HG03575 (cell line): ENCODE data around the gene PAQR9.

Experiments
- ATAC-seq: cut with Tn5 transposase; IDR thresholded peaks from one replicate; pipeline ENCODE4 v1.9.1; 2021; ENCODE audit not compliant: unreplicated experiment, insufficient number of reproducible peaks, low FRiP score; ENCODE audit errors: extremely low read depth

Gene PAQR9

DNA sequence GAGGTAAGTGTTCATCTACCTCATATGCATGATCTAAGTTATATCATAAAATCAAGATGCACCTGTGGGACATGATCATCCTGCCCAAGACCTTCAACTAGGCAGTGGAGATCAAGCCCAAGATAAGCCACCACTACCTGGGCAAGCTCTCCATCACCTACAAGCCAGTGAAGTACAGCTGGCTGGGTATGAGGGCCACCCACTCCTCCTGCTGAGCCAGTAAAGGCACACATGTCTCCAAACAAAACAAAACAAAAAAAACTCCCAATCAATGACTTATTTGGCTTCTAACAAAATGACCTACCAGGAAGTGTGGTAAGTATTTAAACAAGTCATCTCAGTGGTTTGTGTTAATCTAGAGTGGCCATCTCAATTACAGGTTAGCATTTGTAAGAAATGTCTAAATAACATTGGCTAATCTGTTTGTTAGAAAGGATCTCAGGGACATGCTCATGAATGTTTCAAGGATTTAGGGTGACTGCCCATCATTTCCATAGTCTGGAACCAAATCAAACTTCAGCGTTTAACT is 3.1 kb downstream of the PAQR9 start:
- ATAC-seq = no peak

DNA sequence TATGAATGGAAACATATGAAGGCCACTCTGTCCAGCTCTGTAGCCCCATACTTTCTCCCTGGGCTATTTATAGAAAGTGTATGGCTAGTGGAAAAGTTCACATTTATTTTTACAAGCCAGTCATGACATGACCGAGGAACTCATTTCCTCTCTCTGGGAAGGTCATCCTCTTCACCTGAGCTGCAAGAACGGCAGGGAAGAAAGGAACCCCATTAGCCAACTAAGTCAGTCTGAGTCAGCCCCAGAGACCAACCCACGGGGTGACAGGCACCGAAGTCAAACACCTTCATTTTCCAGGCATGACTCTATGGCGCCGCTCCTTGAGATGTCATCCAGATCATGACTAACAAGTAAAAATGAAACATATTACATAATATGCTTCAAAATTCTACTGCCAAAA is 4.8 kb downstream of the PAQR9 start:
- no peak for ATAC-seq

DNA sequence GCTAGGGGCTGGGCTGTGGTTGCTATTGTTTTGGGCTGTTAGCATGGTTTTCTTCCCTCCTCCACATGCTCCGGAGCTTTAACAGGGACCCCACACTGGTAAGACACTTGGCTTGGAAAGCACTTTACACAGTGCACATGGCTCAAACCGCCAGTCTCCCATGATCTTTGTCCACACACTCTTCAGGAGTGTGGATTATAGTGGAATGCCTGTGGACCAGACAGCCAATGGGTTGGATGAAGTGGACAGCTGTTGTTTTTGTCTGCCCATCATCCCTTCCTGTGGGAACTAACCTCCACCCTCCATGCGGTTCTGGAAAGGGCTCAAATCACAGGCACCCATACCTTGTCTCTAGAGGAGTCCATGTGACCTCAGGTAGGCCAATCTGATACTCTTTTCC is 10.0 kb downstream of the PAQR9 start:
- ATAC-seq = no peak

DNA sequence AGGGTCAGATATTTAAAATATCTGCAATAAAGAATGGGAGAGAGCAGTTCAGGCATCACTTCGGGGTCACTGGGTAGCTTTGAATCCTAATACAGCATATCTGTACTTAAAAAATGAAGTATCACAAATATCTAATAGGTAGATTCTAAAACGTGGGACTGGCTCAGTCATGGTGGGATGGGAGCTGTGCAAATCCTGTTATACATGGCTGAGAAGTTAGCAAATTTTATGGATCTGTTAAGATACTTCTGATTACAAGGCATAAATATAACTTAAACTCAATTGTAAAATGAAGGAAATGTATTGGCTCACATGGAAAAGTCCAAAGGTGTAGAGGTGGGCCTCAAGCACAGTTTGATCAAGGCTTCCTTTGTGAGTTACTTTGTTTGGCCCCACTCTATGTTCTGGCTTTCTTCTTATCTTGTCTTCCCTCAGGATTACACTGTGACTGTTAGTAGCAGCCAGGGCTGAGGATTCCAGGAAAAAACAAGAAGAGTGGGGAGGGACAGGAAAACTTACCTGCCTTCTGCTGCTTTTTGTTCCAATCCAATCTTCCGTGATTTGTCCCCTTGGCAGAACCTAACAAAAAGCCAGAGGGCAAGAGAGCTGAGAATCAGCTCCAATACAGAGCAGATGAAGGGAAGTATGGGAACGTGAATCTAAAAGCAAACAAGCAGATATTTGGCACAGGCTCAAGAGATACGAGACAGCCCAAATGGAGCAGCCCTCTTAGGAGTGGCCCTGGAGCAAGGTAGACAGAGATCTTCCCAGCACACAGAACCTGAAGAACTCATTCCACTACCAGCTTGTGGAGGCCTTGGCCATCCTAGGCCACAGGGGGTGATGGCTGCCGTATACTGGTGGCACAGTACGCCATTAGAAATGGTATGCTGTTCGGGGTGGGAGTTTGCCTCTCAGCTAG is 10.9 kb downstream of the PAQR9 start:
- ATAC-seq = no peak

DNA sequence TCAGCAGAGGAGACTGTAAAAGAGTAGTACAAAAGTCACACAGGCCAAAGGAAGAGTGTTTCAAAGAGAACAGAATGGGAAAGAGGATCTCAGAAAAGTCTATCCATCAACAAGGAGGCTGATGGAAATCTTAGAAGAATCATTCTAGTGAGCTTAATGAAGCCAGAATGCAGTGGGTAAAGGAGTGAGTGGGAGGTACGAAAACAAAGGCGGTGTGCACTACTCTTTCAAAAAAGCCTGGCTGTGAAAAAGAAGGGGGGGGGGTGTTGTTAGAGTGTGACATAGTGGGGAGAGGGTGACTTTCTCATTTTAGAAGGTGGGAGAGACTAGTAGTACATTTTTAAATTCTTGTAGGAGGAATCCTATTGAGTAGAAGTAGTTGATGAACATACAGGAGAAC is 11.7 kb downstream of the PAQR9 start:
- ATAC-seq = no peak

DNA sequence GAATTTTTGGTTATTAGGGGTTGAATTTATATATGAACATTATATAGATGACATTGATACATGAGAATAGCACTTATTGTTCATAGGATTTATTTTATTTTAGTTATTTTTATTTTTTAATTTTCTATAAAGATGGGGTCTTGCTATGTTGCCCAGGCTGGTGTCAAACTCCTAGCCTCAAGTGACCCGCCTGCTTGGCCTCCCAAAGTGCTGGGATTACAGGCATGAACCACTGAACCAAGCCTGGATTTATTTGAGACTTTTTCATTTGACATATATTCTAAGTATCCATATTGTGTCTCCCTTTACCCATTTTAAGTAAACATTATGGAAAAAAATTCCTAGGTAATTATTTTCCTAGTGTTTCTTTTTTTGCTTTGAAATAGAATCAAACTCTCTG is 12.5 kb downstream of the PAQR9 start:
- ATAC-seq = no peak

DNA sequence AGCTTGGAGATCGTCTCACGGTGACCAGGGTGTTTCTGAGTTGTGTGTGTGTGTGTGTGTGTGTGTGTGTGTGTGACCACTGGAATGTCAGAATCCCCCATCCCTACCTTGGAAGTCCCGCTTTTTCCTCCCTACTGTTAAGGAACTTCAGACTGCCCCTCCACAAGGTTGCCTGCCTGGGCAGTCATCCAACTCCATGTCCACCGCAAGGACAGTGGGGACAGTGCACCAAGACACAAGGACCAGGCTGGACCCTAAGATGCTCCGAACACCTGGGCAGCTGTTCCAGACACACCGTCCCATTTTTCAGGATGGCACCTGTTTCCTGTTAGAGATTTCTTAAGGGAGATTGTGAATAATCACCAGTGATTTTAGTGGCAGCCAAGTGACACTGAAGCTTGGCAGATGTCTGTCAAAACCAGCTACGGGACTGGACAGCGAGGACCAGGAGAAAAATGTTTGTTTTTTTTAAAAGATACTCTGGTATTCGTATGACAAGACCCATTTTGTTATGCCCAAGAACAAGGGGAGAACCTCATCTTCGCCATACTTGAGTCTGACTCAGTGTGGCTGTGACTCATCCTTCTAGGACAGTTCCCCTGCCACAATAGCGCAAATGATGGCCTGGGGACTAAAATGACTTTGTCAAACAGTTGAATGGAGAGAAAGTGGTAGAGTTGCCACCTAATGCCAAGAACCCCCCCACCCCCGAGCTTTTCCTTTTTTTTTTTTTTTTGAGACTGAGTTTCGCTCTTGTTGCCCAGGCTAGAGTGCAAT is 15.5 kb downstream of the PAQR9 start:
- no peak for ATAC-seq

DNA sequence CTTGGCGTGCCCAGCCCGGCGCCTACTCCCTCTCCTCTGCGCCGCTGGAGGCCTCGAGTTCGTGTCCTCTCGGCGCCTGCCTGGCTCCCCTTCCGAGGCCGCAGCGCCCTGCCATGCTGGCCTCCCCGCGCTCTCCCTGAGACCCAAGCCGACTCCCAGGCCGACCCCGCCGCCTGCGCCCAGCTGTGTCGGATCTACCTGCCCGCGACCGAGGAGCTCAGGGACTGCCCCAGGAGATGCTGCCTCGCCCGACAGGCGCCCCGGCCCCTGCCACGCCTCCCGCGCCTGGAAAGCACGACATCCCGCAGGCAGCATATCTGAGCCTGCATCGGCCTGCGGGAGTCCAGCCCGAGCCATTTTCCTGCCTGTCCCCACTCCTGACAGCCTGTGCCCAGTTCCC is 16.1 kb downstream of the PAQR9 start:
- no peak for ATAC-seq

DNA sequence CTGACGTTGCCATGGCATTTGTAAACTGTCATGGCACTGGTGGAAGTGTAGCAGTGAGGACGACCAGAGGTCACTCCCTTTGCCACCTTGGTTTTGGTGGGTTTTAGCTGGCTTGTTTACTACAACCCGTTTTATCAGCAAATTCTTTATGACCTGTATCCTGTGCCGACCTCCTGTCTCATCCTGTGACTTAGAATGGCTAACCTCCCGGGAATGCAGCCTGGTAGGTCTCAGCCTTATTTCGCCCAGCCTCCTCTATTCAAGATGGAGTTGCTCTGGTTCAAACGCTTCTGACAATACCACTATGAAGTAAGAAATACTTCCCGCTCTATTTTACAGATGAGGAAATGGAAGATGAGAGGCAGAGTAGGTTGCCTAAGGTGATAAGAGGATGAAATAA is 16.6 kb downstream of the PAQR9 start:
- no peak for ATAC-seq

DNA sequence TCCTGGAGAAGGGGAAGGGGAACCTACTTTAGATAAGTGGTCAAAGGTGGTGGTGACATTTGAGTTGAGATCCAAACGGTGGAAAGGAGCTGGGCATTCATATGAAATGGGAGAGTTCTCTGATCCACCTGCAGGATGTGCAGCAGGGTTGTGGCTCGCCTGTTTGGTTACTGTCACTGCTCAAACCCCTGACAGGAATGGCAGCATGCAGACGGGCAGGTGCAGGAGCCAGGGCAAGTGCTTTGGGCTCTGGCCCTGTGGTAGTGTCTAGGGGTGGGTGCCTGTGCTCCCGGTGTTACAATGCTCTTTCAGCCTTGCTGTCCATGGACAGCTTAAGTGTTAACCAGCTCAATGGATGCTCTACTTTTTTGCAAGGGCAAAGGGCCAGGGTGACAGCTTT is 18.5 kb downstream of the PAQR9 start:
- ATAC-seq = no peak

DNA sequence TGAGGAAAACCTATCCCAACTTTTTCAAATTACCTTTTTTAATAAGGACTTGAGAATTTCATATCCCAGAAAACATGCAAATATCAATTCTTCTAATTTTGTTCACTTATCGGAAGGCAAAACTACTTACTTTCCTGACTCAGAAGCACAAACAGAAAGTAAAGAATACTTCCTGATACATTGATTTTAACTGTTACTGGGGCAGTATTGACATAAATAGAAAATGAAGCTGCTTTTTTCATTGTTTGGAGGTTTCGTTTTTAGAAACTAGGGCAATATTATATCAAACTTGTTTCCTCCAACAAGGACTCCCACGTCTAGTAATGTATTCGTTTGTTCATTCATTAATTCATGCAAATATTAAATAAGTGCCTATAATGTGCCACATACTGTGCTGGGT is 19.1 kb downstream of the PAQR9 start:
- ATAC-seq = no peak

DNA sequence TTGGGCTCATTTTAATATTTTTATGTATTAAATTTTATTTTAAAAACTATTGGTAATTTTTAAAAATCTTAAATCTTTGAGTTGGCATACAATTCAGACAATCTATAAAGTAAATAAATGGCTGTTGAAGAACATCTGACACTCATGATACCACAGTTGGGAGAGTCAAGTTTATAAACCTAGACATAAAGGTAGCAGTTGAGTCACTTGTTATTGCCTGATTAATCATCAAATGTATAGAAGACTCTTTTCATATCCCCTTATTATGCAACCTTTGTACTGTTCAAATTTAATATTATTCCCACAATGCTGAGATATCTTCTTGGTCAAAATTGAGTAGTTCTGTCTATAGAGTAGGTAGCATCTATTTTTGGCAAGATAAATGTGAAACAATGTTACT is 19.6 kb downstream of the PAQR9 start:
- no peak for ATAC-seq

DNA sequence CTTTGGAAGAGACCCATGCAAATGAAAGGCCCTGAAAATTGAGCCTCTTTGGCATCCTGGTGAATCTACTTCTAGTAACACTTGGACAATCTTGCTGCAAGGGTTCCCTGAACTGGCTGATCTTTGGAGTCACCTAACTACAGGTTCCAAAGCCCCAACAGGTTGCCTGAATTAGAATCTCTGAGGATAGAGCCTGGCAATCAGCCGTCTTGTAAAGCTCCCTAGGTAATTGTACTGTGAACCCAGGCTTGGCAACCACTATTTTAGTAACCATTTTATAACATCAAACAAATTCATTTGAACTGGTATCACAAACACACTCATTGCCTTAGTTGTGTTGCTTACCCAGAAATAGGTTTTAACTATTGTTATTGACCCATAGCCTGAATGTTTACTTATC is 20.1 kb downstream of the PAQR9 start:
- no peak for ATAC-seq

DNA sequence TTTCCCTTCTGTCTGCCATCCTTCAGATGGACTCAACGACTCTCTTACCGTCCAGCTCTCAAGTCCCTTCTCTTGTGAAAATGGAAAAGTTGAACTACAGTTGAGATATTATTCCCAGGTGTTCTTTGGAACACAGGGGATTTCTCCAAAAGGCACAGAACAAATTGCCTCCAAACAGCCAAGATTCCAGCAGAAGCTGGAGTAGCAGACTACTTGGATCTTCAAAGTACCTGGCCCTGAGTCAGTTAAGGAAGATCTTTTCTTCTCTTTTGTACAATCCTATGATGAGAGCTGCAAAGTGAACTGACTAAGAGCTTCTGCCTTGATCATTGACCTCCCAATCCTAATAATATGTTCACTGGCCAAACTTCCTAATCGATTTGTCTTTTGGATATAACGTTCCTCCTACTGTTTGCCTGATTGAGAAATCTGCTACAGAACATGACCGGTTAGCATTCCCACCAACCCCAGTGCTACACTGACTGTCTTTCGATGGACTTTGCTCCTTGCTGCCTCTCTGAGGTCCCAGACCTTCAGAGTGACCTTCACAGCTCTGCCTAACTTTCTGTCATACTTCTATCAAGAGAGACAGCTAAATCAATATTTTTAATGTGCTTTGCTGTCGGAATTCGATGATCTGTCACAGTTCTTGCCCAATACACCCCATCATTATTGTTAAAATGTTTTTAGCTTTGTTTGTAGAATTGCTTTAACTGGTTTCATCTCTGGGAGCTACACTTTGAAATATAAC is 21.9 kb downstream of the PAQR9 start:
- no peak for ATAC-seq

DNA sequence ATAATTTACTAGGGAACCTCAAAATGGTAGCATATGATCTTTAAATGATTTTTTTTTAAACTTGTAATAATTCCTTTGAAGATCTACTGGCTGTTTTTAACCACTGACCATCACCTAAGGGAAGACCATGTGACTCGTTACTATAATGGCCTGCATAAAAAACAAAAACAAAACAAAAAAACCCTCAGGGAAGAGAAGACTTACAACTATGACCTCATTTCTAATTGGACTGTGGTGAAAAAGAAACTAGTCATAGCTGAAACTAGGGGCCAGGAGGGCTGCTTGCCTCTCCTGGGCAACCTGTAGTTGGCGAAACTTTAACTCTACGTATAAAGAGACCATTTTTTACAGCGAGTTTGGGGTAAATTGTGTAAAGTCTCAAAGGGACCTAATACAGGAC is 23.0 kb downstream of the PAQR9 start:
- no peak for ATAC-seq

DNA sequence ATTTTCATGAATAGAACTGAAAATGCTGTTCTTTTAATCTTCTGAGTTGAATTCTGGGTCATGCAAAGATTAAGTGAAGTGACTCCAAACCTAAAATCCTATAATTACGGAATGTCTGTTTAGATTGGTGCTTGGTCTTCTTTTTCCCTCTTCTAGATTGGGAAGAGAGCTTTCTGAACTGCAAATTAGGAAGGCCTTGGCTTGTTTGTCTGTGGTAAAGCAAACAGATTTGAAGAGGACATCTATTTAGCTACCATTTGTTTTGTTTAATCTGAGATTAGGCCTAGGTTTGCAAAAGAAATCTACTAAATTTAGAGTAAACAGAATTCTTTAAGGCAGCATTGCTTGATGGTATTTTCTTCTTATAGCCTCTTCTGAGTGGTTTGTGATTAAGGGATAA is 23.5 kb downstream of the PAQR9 start:
- no peak for ATAC-seq

DNA sequence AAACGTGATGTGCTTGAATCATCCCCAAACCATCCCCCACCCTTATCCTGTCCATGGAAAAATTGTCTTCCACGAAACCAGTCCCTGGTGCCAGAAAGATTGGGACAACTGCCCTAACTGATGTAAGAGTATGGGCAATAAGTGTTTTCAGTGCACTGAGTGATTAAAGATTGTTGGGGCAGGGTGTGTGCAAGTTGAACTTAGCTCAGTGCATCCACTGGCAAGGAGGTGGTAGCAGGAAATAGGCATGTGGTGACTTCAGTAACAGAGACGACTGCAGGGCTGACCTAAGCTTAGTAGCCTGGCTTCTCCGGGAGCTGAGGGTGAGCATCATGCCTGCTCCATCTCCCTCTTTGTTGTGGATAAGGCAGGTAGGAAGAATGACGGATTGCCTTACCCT is 27.5 kb downstream of the PAQR9 start:
- no peak for ATAC-seq

DNA sequence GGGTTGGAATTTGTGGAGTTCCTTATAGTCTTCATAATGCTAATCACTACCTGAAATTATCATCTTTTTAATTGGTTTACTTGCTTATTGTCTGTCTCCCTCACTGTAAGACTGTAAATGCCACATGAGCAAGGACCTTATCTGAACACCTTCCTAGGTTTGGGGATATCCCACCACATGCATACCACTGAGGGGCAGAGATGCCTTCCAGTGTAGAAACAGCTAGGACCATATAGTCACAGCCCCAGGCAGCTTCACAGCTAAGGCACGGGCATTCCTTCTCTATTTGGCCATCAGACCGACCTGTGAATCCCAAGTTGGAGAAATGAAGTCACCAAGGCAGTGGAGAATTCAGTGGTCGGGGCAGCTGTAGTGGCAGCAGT is 28.6 kb downstream of the PAQR9 start:
- ATAC-seq = no peak

DNA sequence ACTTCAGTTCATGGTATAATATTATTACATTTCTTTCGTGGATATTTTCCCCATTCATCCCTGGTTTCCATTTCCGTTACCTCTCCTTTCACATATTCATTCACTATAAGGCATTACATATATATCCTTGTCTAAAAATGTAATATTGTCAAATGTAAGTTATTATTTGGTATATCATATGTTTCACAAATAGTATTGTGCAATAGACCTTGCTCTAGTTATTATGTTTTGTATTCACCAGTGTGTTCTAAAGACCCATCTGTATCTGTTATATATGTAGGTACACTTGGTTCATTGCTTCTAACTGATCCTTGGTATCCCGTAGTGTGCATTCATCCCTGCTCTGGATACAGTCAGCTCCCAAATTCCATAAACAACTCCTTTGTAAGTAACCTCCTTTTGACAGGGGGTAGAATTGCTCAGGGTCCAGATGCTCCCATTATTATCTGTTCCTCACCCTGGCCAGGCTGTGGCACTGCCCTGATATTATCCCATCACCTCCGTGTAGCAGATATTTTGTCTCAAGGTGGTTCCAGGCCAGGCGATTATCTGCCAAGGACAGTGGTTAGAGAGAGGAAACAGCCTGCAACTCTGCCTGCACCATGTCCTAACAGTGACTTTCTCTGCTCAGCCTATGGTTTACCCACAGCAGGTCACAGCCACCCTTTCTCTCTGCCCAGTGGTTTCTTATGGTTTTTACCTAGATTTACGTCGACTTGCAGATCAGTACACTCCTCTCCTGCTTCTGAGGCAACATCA is 29.2 kb downstream of the PAQR9 start:
- no peak for ATAC-seq
